Measurements from ENCODE around the gene RAD51D. TPM values are rescaled to one million over a fixed set of nuclear protein-coding genes. Genes with fewer than 3 reads are reported as not detected.
A peak's percentile ranks its signal among the peaks of the same experiment; 100 is the strongest.
"Not testable (repeated sequence)": the region's sequence is repeated elsewhere in the genome, so short reads cannot be mapped to it uniquely, and the experiment has no call there.

Gene RAD51D
- total RNA-seq, 6 experiments from 2014 or later: 3.9 to 5.5 (median 4.3) TPM

- no peak overlapping the region for H3K4me3 ChIP-seq
- ATAC-seq: no peak
- H3K9me3 ChIP-seq: no peaks in the 10 kb centered on the region
- peak in 1 of 3 donors; percentile 7 for DNase-seq
- H3K4me1 ChIP-seq: no peaks in the 10 kb centered on the region
- WGBS (ENCODE audit: insufficient coverage, low coverage, low lambda C conversion rate, missing lambda C conversion rate): 46% methylated on average over 13 of the region's 13 CpGs
- H3K36me3 ChIP-seq: no peaks in the 10 kb centered on the region
- H3K27ac ChIP-seq: no peak overlapping the region
- H3K27me3 ChIP-seq: no peaks in the 10 kb centered on the region
- intact Hi-C loops (cut with DNase I): no loop called here
- TF ChIP-seq, protein P1, sequence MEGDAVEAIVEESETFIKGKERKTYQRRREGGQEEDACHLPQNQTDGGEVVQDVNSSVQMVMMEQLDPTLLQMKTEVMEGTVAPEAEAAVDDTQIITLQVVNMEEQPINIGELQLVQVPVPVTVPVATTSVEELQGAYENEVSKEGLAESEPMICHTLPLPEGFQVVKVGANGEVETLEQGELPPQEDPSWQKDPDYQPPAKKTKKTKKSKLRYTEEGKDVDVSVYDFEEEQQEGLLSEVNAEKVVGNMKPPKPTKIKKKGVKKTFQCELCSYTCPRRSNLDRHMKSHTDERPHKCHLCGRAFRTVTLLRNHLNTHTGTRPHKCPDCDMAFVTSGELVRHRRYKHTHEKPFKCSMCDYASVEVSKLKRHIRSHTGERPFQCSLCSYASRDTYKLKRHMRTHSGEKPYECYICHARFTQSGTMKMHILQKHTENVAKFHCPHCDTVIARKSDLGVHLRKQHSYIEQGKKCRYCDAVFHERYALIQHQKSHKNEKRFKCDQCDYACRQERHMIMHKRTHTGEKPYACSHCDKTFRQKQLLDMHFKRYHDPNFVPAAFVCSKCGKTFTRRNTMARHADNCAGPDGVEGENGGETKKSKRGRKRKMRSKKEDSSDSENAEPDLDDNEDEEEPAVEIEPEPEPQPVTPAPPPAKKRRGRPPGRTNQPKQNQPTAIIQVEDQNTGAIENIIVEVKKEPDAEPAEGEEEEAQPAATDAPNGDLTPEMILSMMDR (IDR thresholded peaks at IDR 0.05): no peak
- no peak for TF ChIP-seq POLR2A (IDR thresholded peaks at IDR 0.05)
Measured at GRCh38 chr17:35152421-35153140, 32.9 kb upstream of the RAD51D start.

DNA sequence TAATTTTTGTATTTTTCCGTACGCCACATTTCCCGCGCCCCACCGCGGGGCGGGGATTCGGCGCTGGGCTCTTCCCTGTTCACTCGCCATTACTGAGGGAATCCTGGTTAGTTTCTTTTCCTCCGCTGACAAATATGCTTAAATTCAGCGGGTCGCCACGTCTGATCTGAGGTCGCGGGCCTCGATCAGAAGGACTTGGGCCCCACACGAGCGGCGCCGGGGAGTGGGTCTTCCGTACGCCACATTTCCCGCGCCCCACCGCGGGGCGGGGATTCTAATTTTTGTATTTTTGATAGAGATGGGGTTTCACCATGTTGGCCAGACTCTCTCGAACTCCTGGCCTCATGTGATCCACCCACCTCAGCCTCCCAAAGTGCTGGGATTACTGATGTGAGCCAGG lies 31.4 kb upstream of the RAD51D start:
- H3K4me1 ChIP-seq; intact Hi-C loops (cut with DNase I): not testable (repeated sequence)

GRCh38 chr17:35149941-35150340 lies 30.3 kb upstream of the RAD51D start:
- TF ChIP-seq, protein P1 (IDR thresholded peaks at IDR 0.05): no peak
- no peak for TF ChIP-seq POLR2A (IDR thresholded peaks at IDR 0.05)
- H3K36me3 ChIP-seq: no peaks in the 10 kb centered on the region
- no peaks in the 10 kb centered on the region for H3K27me3 ChIP-seq
- no peaks in the 10 kb centered on the region for H3K4me1 ChIP-seq
- peak in 1 of 3 donors; percentile 27 for DNase-seq
- 68% methylated on average over 2 of the region's 11 CpGs for WGBS (ENCODE audit: insufficient coverage, low coverage, low lambda C conversion rate, missing lambda C conversion rate)
- no peak for ATAC-seq
- no peak overlapping the region for H3K27ac ChIP-seq
- H3K9me3 ChIP-seq: no peaks in the 10 kb centered on the region
- H3K4me3 ChIP-seq: no peak overlapping the region
- intact Hi-C loops (cut with DNase I): no loop called here

More for the DNA sequence above, 31.4 kb upstream of the RAD51D start:
- not testable (repeated sequence) for H3K27me3 ChIP-seq, H3K36me3 ChIP-seq, ATAC-seq, H3K9me3 ChIP-seq, H3K27ac ChIP-seq, H3K4me3 ChIP-seq
- WGBS (ENCODE audit: insufficient coverage, low coverage, low lambda C conversion rate, missing lambda C conversion rate): 72% methylated on average over 5 of the region's 29 CpGs
- DNase-seq: peak in 1 of 3 donors; percentile 29

GRCh38 chr17:35148144-35148543 lies 28.5 kb upstream of the RAD51D start:
- Histone ChIP-seq H3K9me3 (no peaks in the 10 kb centered on the region), H3K27me3 (no peaks in the 10 kb centered on the region), H3K36me3 (no peaks in the 10 kb centered on the region), H3K27ac (no peak overlapping the region), H3K4me1 (no peaks in the 10 kb centered on the region), H3K4me3 (no peak overlapping the region)
- ATAC-seq (peak; percentile 12 to 49 (median 32)), DNase-seq (peak in 1 of 3 donors; percentile 26)
- no CpG with 5 or more reads among the region's 9 CpGs for WGBS (ENCODE audit: insufficient coverage, low coverage, low lambda C conversion rate, missing lambda C conversion rate)
- intact Hi-C loops (cut with DNase I): no loop called here
- TF ChIP-seq, protein P1 (IDR thresholded peaks at IDR 0.05): no peak
- TF ChIP-seq POLR2A (IDR thresholded peaks at IDR 0.05): no peak

DNA sequence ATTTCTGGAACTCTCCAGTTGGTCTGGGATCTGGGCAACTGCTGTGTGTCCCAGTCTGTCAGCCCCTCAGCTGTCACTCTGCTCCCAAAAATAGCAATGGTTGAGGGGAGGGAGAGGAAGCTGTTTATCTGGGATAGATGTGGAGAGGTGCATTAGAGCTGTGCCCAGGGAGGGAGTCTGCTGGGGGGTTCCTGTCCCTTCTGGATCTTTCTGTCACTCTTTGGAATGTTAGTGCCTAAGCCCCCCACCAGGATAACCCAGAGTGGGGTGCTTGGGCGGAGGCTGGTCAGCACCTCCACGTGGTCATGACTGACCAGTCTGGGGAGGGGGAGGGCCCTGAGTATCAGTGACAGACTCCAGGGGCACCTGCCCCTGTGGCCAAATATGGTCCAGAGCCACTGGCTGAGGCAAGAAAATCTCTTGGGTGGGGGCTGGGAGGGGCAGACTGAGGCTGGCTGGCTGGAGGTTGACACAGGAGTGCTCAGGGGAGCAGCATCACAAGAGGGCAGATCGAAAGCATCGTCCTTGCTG lies 27.8 kb upstream of the RAD51D start, which contains the start of gene UNC45B:
UNC45B (plus strand) TSS at position 443 of the 531 bp plus-strand sequence. CDS start 447 bp downstream, outside the sequence.
- peak in 1 of 3 donors; percentile 31 for DNase-seq
- no peak within 1 kb of the TSS for H3K4me3 ChIP-seq
- WGBS (ENCODE audit: insufficient coverage, low coverage, low lambda C conversion rate, missing lambda C conversion rate): 61% methylated on average over 4 of the region's 4 CpGs
- no peaks in the 10 kb centered on the region for H3K27me3 ChIP-seq
- H3K27ac ChIP-seq: no peak within 1 kb of the TSS
- no peaks in the 10 kb centered on the region for H3K4me1 ChIP-seq
- H3K9me3 ChIP-seq: no peaks in the 10 kb centered on the region
- intact Hi-C loops (cut with DNase I): no loop called here
- peak in 1 of 4 donors; percentile 14 for ATAC-seq
- TF ChIP-seq, protein P1 (IDR thresholded peaks at IDR 0.05): no peak
- TF ChIP-seq POLR2A (IDR thresholded peaks at IDR 0.05): no peak
- H3K36me3 ChIP-seq: no peaks in the 10 kb centered on the region
